GM18951 (cell line): Measurements from ENCODE around the gene C20orf204.

Experiments used
- POLR2A ChIP-seq: IDR thresholded peaks from 4 replicates; pipeline ENCODE4 v1.6.1; 2011; ENCODE audit warnings: mild to moderate bottlenecking; ENCODE audit not compliant: insufficient read length, insufficient read depth; ENCODE audit errors: extremely low read depth
- in situ Hi-C: fragments of 300-500 bp; cut with MboI; formaldehyde crosslinking; loops from one replicate; pipeline ENCODE4 v1.12.0; 2022; ENCODE audit warnings: low sequenced_read_pairs, mixed read lengths, inconsistent platforms; ENCODE audit not compliant: unreplicated experiment

Gene C20orf204

GRCh38 chr20:64050261-64051032 lies 14.5 kb downstream of the C20orf204 start:
- TF ChIP-seq POLR2A: no peak
- in situ Hi-C loops: no loop called here

DNA sequence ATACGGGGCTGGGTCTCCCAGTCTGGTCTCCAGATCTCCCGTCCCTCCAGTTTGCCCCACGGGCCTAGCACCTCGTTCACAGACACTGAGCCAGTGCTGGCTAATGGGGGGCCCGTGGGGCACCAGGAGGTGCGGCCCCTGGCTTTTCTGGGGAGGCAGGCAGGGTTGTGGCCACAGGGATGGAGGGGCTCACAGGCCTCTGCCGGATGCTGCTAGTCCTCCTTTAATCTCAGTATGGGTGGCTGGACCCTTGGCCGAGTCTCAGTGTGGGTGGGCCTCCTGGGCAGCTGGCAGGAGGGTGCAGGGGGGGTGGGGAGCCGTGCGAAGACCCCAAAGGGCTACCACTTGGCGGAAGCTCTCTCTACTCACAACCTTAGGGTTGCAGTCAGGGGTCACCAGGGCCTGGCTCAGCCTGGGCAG lies 15.1 kb downstream of the C20orf204 start:
- in situ Hi-C loops: no loop called here
- no peak for TF ChIP-seq POLR2A

- TF ChIP-seq POLR2A: no peak
- in situ Hi-C loops: no loop called here
Observed at GRCh38 chr20:64051561-64052325, 15.8 kb downstream of the C20orf204 start.

- in situ Hi-C loops: no loop called here
- TF ChIP-seq POLR2A: no peak
Observed at GRCh38 chr20:64052326-64052722, 16.3 kb downstream of the C20orf204 start.

DNA sequence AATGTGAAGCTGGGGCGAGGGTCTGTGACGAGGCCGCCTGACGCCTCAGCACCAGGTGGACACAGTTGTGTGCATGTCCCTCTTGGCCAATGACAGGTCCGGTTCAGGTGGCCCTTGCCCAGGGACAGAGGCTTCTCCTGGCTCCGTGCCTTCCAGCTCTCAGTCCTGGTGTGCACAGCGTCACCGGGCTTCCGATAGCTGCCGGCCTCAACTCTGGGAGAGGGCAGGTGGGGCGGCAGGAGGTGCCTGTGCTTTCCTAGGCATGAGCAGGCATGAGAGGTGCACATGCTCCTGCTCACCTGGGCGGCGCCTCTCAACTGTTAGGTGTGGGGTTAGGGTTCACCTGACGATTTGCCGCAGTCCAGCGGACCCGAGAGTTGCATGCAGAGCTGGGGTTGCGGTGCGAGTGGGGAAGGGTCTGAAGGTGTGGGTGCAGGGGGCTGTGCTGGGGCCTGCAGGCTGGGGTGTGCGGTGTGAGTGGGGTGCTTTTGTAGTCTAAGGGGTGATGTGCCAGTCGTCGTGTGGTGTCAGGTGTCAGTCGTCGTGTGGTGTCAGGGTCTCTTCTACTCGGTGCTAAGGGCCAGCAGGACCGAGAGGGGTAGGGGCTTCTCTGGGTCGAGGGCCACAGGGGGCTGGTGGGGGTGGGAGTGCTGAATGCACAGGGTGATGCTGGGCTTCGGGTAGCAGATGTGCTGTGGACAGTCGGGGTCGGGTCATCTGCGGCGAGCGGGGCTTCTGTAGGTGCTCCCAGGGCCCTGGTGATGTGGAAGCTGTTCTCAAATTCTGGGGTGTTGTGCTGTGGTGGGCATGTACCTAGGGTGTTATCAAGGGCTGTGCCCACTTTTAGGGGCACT lies 17.2 kb downstream of the C20orf204 start:
- in situ Hi-C loops: no loop called here
- TF ChIP-seq POLR2A: no peak

GRCh38 chr20:64053841-64054661 lies 18.1 kb downstream of the C20orf204 start:
- in situ Hi-C loops: no loop called here
- no peak for TF ChIP-seq POLR2A

DNA sequence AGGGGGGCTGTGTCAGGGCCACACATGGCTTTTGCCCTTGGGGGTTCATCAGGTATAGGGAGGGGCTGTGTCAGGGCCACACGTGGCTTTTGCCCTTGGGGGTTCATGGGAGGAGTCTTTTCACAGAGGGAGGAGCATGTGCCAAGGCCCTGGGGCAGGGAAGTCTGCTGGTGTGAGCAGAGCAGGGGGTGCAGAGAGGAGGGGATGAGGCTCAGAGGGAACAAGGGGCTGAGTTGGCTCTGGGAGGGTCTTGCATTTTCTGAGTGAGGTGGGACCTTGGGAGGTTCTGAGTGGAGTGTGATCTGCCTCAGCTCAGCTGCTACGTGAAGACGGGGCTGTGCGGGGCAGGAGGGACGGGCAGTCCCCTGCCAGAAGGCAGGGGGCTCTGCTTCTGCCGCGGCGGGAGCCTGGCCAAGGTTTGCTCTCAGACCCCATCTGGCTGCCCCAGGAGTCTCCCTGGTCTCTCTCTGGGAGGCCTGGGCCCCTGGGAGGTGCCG lies 19.5 kb downstream of the C20orf204 start:
- no peak for TF ChIP-seq POLR2A
- in situ Hi-C loops: no loop called here

DNA sequence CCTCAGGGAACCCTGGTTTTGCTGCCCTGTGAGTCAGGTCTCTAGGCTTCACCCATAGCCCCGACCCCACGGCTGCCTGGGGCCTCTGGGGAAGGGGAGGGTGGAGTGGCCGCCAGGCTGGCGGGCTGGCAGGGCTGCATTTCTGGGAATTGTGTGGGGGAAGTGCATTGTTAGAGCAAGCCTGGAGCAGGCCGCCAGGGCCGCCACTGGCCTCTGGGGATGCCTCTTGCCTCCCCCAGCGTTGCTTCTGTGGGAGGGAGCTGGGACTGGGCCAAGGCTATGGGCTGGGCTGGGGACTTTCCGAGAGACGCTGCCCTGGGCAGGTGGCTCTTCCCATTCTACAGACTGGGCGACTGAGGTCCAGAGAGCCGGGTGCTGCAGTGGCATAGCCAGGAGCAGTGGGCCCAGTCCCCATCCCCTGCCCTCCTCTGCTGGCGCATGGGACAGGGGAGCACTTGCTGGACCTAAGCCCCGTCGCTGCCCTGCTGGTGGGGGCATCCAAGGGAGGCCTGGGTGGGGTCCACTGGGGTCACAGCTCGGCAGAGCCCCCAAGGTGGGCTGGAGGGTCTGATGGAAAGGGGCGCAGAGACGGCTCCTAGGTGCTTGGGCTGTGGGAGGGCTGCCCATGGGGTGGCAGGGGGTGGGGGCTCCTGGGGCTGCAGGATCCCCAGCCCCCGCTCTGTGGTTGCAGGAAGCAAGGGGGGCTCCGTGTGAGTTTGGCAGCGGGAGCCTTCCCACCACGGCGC lies 20.1 kb downstream of the C20orf204 start:
- in situ Hi-C loops: no loop called here
- TF ChIP-seq POLR2A: no peak

DNA sequence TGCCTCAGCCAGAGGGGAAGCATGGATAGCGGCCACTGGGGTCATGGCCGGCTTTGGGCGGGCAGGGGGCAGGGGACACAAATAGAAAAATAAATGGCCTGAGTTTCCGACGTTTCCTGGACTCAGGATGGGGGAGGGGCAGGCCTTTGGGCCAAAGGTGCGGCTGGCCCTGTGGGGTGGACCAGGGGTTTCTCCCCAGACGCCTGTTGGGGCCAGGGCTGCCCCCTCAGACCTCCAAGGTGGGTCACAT lies 20.6 kb downstream of the C20orf204 start:
- no peak for TF ChIP-seq POLR2A
- in situ Hi-C loops: no loop called here

- in situ Hi-C loops: no loop called here
- TF ChIP-seq POLR2A: no peak
Observed at GRCh38 chr20:64056889-64057627, 21.1 kb downstream of the C20orf204 start.
